Neutrophil (primary cell): ENCODE measurements around the gene MICU1.

Experiments used
- H3K27ac ChIP-seq: fragments of 200-600 bp; sonication (generic); 2 replicates; pipeline ENCODE4 v1.5.1; 2016; ENCODE audit warnings: mild to moderate bottlenecking, moderate library complexity
- H3K27me3 ChIP-seq: fragments of 200-600 bp; sonication (generic); 2 replicates; pipeline ENCODE4 v1.6.0; 2016; ENCODE audit warnings: mild to moderate bottlenecking
- H3K36me3 ChIP-seq: fragments of 200-600 bp; sonication (generic); 2 replicates; pipeline ENCODE4 v1.5.1; 2017
- H3K4me1 ChIP-seq, 2 experiments: fragments of 200-600 bp in 1 of 2; sonication (generic) in 1 of 2; 1 replicate in 1 of 2; 2 replicates in 1 of 2; pipeline versions ENCODE4 v1.5.1 to v1.6.1; 2013 to 2016; ENCODE audit warnings: low read depth in 1 of 2, low read length in 1 of 2, mild to moderate bottlenecking in 1 of 2, moderate library complexity in 1 of 2; ENCODE audit not compliant: control insufficient read depth in 1 of 2, insufficient read depth in 1 of 2
- H3K4me3 ChIP-seq, 2 experiments: fragments of 200-600 bp in 1 of 2; sonication (generic) in 1 of 2; 1 replicate in 1 of 2; 2 replicates in 1 of 2; pipeline ENCODE4 v1.5.1; 2013 to 2016; ENCODE audit warnings: low read depth in 1 of 2, low read length in 1 of 2, mild to moderate bottlenecking in 1 of 2, moderate library complexity in 1 of 2
- H3K9me3 ChIP-seq: fragments of 200-600 bp; sonication (generic); 2 replicates; pipeline ENCODE4 v1.5.1; 2016
- TF ChIP-seq, protein P1 (sequence below): fragments of 200-600 bp; sonication (generic); IDR thresholded peaks from 2 replicates; pipeline ENCODE4 v1.5.1; 2016; ENCODE audit warnings: antibody characterized with exemption

The MICU1 gene

DNA sequence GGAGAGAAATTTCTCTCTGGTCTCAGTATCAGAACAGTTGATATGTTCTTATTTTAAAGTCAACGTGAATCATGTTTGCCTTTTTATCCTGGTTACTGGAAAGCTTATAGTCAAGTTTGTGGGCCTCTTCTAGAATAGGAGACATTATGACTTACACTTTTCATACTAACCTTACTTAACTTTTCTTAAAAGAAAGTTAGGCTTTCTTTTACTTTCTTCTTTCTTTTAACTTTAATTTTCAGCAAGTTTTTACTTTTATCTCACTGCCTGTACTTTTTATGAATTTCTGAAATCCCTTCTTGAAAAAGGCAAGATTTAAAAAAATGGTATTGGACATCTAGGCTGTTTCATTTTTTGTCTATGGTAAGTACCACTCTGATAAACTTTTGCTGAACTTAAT, 195.9 kb downstream of the MICU1 start:
- no peaks in the 10 kb centered on the region for H3K9me3 ChIP-seq
- no peak overlapping the region for H3K4me3 ChIP-seq
- H3K4me1 ChIP-seq: no peaks in the 10 kb centered on the region
- no peak overlapping the region for H3K27ac ChIP-seq
- TF ChIP-seq, protein P1, sequence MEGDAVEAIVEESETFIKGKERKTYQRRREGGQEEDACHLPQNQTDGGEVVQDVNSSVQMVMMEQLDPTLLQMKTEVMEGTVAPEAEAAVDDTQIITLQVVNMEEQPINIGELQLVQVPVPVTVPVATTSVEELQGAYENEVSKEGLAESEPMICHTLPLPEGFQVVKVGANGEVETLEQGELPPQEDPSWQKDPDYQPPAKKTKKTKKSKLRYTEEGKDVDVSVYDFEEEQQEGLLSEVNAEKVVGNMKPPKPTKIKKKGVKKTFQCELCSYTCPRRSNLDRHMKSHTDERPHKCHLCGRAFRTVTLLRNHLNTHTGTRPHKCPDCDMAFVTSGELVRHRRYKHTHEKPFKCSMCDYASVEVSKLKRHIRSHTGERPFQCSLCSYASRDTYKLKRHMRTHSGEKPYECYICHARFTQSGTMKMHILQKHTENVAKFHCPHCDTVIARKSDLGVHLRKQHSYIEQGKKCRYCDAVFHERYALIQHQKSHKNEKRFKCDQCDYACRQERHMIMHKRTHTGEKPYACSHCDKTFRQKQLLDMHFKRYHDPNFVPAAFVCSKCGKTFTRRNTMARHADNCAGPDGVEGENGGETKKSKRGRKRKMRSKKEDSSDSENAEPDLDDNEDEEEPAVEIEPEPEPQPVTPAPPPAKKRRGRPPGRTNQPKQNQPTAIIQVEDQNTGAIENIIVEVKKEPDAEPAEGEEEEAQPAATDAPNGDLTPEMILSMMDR: no peak
- no peaks in the 10 kb centered on the region for H3K27me3 ChIP-seq
- H3K36me3 ChIP-seq: no peaks in the 10 kb centered on the region

GRCh38 chr10:72426986-72427385, 198.9 kb downstream of the MICU1 start:
- Histone ChIP-seq H3K36me3 (peaks cover 14% of the 10 kb centered on the region), H3K9me3 (no peaks in the 10 kb centered on the region), H3K27me3 (no peaks in the 10 kb centered on the region), H3K4me1 (no peaks in the 10 kb centered on the region), H3K27ac (no peak overlapping the region), H3K4me3 (no peak overlapping the region)
- TF ChIP-seq, protein P1: no peak

DNA sequence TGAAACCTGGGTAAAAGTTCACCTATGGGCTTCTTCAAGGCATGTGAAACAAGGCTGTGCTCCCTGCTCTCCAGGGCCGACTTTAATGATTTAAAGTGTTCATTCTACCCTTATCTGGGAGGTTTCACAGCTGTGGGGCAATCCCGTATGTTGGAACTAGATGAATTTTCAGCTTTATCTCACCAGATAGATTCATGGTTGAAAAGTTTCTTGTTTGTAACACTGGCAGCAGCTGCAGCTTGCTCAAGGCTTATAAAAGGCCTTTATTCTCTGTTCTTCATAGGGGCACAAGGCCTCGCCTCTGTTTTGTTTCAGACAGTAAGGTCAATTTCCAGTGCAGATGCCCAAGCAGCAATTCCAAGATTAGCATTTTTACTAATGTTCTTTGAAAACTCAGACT, 200.7 kb downstream of the MICU1 start:
- H3K27ac ChIP-seq: no peak overlapping the region
- H3K36me3 ChIP-seq: peaks cover 31% of the 10 kb centered on the region
- TF ChIP-seq, protein P1: no peak
- no peak overlapping the region for H3K4me3 ChIP-seq
- no peaks in the 10 kb centered on the region for H3K9me3 ChIP-seq
- no peaks in the 10 kb centered on the region for H3K27me3 ChIP-seq
- H3K4me1 ChIP-seq: no peaks in the 10 kb centered on the region

GRCh38 chr10:72424561-72424960, 201.3 kb downstream of the MICU1 start:
- no peak overlapping the region for H3K27ac ChIP-seq
- no peak overlapping the region for H3K4me3 ChIP-seq
- peaks cover 37% of the 10 kb centered on the region for H3K36me3 ChIP-seq
- no peaks in the 10 kb centered on the region for H3K4me1 ChIP-seq
- TF ChIP-seq, protein P1: no peak
- no peaks in the 10 kb centered on the region for H3K9me3 ChIP-seq
- H3K27me3 ChIP-seq: no peaks in the 10 kb centered on the region

GRCh38 chr10:72423426-72423825, 202.5 kb downstream of the MICU1 start:
- no peaks in the 10 kb centered on the region for H3K9me3 ChIP-seq
- no peak overlapping the region for H3K27ac ChIP-seq
- peaks cover 38% of the 10 kb centered on the region for H3K36me3 ChIP-seq
- no peaks in the 10 kb centered on the region for H3K4me1 ChIP-seq
- TF ChIP-seq, protein P1: no peak
- no peak overlapping the region for H3K4me3 ChIP-seq
- H3K27me3 ChIP-seq: no peaks in the 10 kb centered on the region
